Heart left ventricle (tissue), 13 donors: Measurements from ENCODE around the gene L2HGDH.

Experiments
- POLR2A ChIP-seq, 2 donors: fragments of 450-650 bp; IDR thresholded peaks; one replicate each; pipeline ENCODE4 v1.6.1; 2017; ENCODE audit warnings: antibody characterized with exemption in 2 of 2, mild to moderate bottlenecking in 2 of 2, moderate library complexity in 2 of 2
- TF ChIP-seq, protein P1 (sequence below), 12 donors: fragments of 200-600 bp; sonication (generic) in 4 of 12; IDR thresholded peaks; one replicate each; pipeline versions ENCODE4 v1.5.0 to v1.8.0; 2018 to 2022; ENCODE audit warnings: antibody characterized with exemption in 12 of 12, mild to moderate bottlenecking in 5 of 12
- donor health status: ischemic (EF 13 %, LVEDD 7.1; RV severe dilation, severe dysfunction).
- donor health status: DM: no; HTN: yes; CAD: no.
- donor health status: DM: no; HTN: no; CAD: no.
- donor health status: ischemic (EF 25% LVEDD 6.9; RV normal size, moderate dysfunction).
- donor health status: ischemic (EF 25% LVEDD 5.7; RV mildly dilated, moderate dysfunction).
- donor health status: ischemic (EF 35%, LVEDD 5.7; RV mildly dilated, moderate dysfunction).
- donor health status: nonischemic (EF 11% LVEDD 7.7; RV severe dilation, severe dysfunction).
- donor health status: DM: yes; HTN: yes; CAD: no.
- donor health status: PGD.
- donor health status: ischemic (EF 29% LVEDD 5.4; RV normal size, mild dysfunction).
- donor health status: nonischemic (EF 23%, LVEDD 6.1; RV moderate dilation, normal function).

DNA sequence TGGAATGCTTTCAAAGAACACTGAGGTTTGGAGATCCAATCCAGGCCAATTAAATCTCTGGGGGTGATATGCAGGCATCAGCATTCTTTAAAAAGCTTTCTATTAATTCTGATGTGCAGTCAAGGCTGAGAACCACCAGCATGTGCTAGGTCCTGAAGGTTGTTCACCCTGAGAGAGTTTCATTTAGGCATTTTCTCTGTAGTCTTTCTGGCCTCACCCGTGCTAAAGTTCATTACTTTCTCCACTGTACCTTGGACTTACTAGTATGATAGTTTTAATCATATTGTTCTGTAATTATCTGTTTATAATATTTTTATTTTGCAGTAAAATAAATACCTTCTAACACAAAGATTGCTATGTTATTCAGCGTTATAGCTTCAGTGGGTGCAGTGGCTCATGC lies 113.5 kb downstream of the L2HGDH start:
- TF ChIP-seq, protein P1, sequence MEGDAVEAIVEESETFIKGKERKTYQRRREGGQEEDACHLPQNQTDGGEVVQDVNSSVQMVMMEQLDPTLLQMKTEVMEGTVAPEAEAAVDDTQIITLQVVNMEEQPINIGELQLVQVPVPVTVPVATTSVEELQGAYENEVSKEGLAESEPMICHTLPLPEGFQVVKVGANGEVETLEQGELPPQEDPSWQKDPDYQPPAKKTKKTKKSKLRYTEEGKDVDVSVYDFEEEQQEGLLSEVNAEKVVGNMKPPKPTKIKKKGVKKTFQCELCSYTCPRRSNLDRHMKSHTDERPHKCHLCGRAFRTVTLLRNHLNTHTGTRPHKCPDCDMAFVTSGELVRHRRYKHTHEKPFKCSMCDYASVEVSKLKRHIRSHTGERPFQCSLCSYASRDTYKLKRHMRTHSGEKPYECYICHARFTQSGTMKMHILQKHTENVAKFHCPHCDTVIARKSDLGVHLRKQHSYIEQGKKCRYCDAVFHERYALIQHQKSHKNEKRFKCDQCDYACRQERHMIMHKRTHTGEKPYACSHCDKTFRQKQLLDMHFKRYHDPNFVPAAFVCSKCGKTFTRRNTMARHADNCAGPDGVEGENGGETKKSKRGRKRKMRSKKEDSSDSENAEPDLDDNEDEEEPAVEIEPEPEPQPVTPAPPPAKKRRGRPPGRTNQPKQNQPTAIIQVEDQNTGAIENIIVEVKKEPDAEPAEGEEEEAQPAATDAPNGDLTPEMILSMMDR (IDR thresholded peaks at IDR 0.05), result no peak
- no peak for TF ChIP-seq POLR2A (IDR thresholded peaks at IDR 0.05)
